Ovary (tissue), 9 donors: ENCODE results near the gene NFE2L2. TPM values are rescaled to one million over a fixed set of nuclear protein-coding genes. Genes with fewer than 3 reads are reported as not detected.

Experiments
- DNase-seq, 5 donors: peaks; one replicate each; pipeline ENCODE4 v3.0.0-alpha.2; 2019 to 2020
- H3K27ac ChIP-seq, 2 donors: fragments of 200-600 bp; one replicate each; pipeline versions ENCODE4 v1.5.1 to v1.8.0; 2019 to 2022
- H3K27me3 ChIP-seq: fragments of 200-600 bp; one replicate; pipeline ENCODE4 v1.8.0; 2022
- H3K36me3 ChIP-seq: fragments of 200-600 bp; sonication (generic); one replicate; pipeline ENCODE4 v1.5.1; 2019
- H3K4me1 ChIP-seq: one replicate; pipeline ENCODE4 v1.8.1; 2013; ENCODE audit warnings: mild to moderate bottlenecking, moderate library complexity; ENCODE audit not compliant: insufficient read depth
- H3K4me3 ChIP-seq: fragments of 200-600 bp; sonication (generic); one replicate; pipeline ENCODE4 v1.5.1; 2017
- H3K9me3 ChIP-seq, 2 donors: fragments of 200-600 bp in 1 of 2; sonication (generic) in 1 of 2; one replicate each; pipeline versions ENCODE4 v1.5.1 to v1.8.1; 2013 to 2019; ENCODE audit warnings: mild to moderate bottlenecking in 1 of 2, moderate library complexity in 1 of 2
- CTCF ChIP-seq, 3 donors: fragments of 450-650 bp in 2 of 3; fragments of 200-600 bp in 1 of 3; IDR thresholded peaks; one replicate each; pipeline versions ENCODE4 v1.5.1 to v1.8.0; 2016 to 2022; ENCODE audit warnings: antibody characterized with exemption in 3 of 3, mild to moderate bottlenecking in 1 of 3
- EP300 ChIP-seq: sonication (generic); formaldehyde crosslinking; IDR thresholded peaks from one replicate; pipeline ENCODE4 v1.6.1; 2017; ENCODE audit warnings: antibody characterized with exemption
- POLR2A ChIP-seq: fragments of 450-650 bp; IDR thresholded peaks from one replicate; pipeline ENCODE4 v1.6.1; 2017; ENCODE audit warnings: antibody characterized with exemption, mild to moderate bottlenecking, moderate library complexity
- WGBS, 3 donors: extraction: QIAGEN DNeasy Blood & Tissue Kit in 1 of 3; methylation state at CpG; one replicate each; pipeline versions ENCODE4 v1.1.5 to v1.1.7; 2013 to 2017; 5-methylcytosine and 5-hydroxymethylcytosine counted together
- intact Hi-C, 4 donors: fragments of 100-400 bp; cut with DNase I; formaldehyde crosslinking; loops; one replicate each; pipeline versions ENCODE4 v1.11.0 to v1.15.1; 2022 to 2023
- polyA plus RNA-seq, 2 donors: library from polyadenylated mRNA; stranded (reverse); fragments of 200-250 nt in 1 of 2; fragments of 350-450 nt in 1 of 2; fragmentation: Illumina TruSeq in 1 of 2; extraction: RNeasy Lipid Tissue Mini Kit (QIAGEN cat#74804) in 1 of 2; gene quantifications; one replicate each; pipeline ENCODE4 v1.2.3, GENCODE V29; 2013 to 2014
- total RNA-seq, 7 donors: library from RNA; depleted of rRNA in 2 of 7; stranded (reverse); fragments of >200 nt in 2 of 7; fragmentation: NEBNext Ultra II Directional in 3 of 7; extraction: Animal tissue kit (Norgen Biotek cat#: 25700) in 3 of 7; gene quantifications; one replicate each; pipeline versions ENCODE4 v1.1.0 to v1.2.4, GENCODE V29; 2016 to 2023
- donor health status: DM: no; HTN: no; CAD: no; lungs with moderate emphysema.
- donor health status: DM: no; HTN: no; CAD: no.
- donor health status: Bipolar disorder and iron deficiency.
- donor health status: DM: yes; HTN: yes; CAD: no.
- donor health status: DM: no; HTN: no; CAD: no.
- donor health status: DM: yes; HTN: yes; CAD: no.

The NFE2L2 gene
- total and polyA plus RNA-seq, 9 donors = 120 to 198 (median 148) TPM

- Histone ChIP-seq H3K9me3 (no peaks in the 10 kb centered on the region), H3K4me1 (peaks cover 44% of the 10 kb centered on the region), H3K4me3 (no peak overlapping the region), H3K27me3 (no peaks in the 10 kb centered on the region), H3K36me3 (no peaks in the 10 kb centered on the region), H3K27ac (peak overlapping the region in 1 of 2 donors; percentile 71)
- TF ChIP-seq CTCF (IDR thresholded peaks at IDR 0.05) = no peak
- no peak for TF ChIP-seq POLR2A
- TF ChIP-seq EP300 = no peak
- no peak for DNase-seq
- intact Hi-C loops = no loop called here
Measured at GRCh38 chr2:177243476-177243875, 21.1 kb downstream of the NFE2L2 start.

- TF ChIP-seq CTCF (IDR thresholded peaks at IDR 0.05) (no peak), POLR2A (no peak), EP300 (no peak)
- DNase-seq = no peak
- H3K27ac ChIP-seq = peak overlapping the region in 1 of 2 donors; percentile 71
- H3K27me3 ChIP-seq = no peaks in the 10 kb centered on the region
- intact Hi-C loops = no loop called here
- no peaks in the 10 kb centered on the region for H3K36me3 ChIP-seq
- 71 to 87% (median 82%) methylated on average over 3 of the region's 3 CpGs for WGBS, 3 donors
- no peaks in the 10 kb centered on the region for H3K9me3 ChIP-seq
- peaks cover 46% of the 10 kb centered on the region for H3K4me1 ChIP-seq
- H3K4me3 ChIP-seq = no peak overlapping the region
Measured at GRCh38 chr2:177243073-177243472, 21.5 kb downstream of the NFE2L2 start.

- H3K4me1 ChIP-seq = peaks cover 42% of the 10 kb centered on the region
- TF ChIP-seq POLR2A (no peak), CTCF (IDR thresholded peaks at IDR 0.05) (no peak), EP300 (peak; percentile 81)
- DNase-seq = no peak
- peak overlapping the region in 1 of 2 donors; percentile 71 for H3K27ac ChIP-seq
- no peaks in the 10 kb centered on the region for H3K27me3 ChIP-seq
- H3K4me3 ChIP-seq = peak overlapping the region; percentile 9
- intact Hi-C loops = no loop called here
- no peaks in the 10 kb centered on the region for H3K9me3 ChIP-seq
- no peaks in the 10 kb centered on the region for H3K36me3 ChIP-seq
- WGBS, 3 donors = 2 to 7% (median 3%) methylated on average over 5 of the region's 5 CpGs
Measured at GRCh38 chr2:177242121-177242987, 22.2 kb downstream of the NFE2L2 start.

GRCh38 chr2:177241711-177242120 lies 22.8 kb downstream of the NFE2L2 start:
- Histone ChIP-seq H3K9me3 (no peaks in the 10 kb centered on the region), H3K4me1 (peaks cover 41% of the 10 kb centered on the region), H3K27me3 (no peaks in the 10 kb centered on the region), H3K27ac (peak overlapping the region in 1 of 2 donors; percentile 71), H3K4me3 (peak overlapping the region; percentile 9), H3K36me3 (no peaks in the 10 kb centered on the region)
- 4 to 18% (median 11%) methylated on average over 1 of the region's 1 CpG for WGBS, 3 donors
- no peak for DNase-seq
- intact Hi-C loops = no loop called here
- TF ChIP-seq POLR2A (no peak), CTCF (IDR thresholded peaks at IDR 0.05) (no peak), EP300 (no peak)
